Caco-2 (cell line): Measurements from ENCODE around the gene SVIL. TPM values are rescaled to one million over a fixed set of nuclear protein-coding genes. Genes with fewer than 3 reads are reported as not detected.

ENCODE experiments used
- BruUV-seq: library from RNA; stranded (reverse); fragments of 400-500 nt; replicated peaks from 2 replicates; lab custom pipeline; 2021; lab: Mats Ljungman, UMichigan
- CTCF ChIA-PET: fragments of 300-600 bp; sonication (Branson Sonifier 250); formaldehyde crosslinking; loops from one replicate; lab custom pipeline; 2022; ENCODE audit warnings: antibody characterized with exemption; lab: Charles Lee
- POLR2A ChIA-PET: fragments of 300-600 bp; sonication (Branson Sonifier 250); formaldehyde crosslinking; loops from one replicate; lab custom pipeline; 2022; ENCODE audit warnings: antibody characterized with exemption; lab: Charles Lee
- DNase-seq, 2 experiments: peaks; one replicate each; pipeline versions ENCODE4 v3.0.0 to v3.0.0-alpha.2; 2020 to 2022
- H3K27me3 ChIP-seq: replicated peaks from 2 replicates; pipeline ENCODE4 v1.6.0; 2011; ENCODE audit warnings: low read length; ENCODE audit not compliant: control insufficient read depth, insufficient read depth
- H3K36me3 ChIP-seq: 2 replicates; pipeline ENCODE4 v1.5.1; 2011; ENCODE audit warnings: low read length; ENCODE audit not compliant: control insufficient read depth, insufficient read depth
- H3K4me1 ChIP-seq: fragments of 250-450 bp; sonication (Bioruptor Pico); 2 replicates; pipeline ENCODE4 v1.5.1; 2020; ENCODE audit warnings: mild to moderate bottlenecking
- H3K4me3 ChIP-seq: 2 replicates; pipeline ENCODE4 v1.5.1; 2011; ENCODE audit warnings: low read depth, mild to moderate bottlenecking, control low read depth, low read length
- H3K9me3 ChIP-seq: fragments of 250-450 bp; sonication (Bioruptor Pico); 2 replicates; pipeline ENCODE4 v1.5.1; 2020; ENCODE audit warnings: mild to moderate bottlenecking, moderate library complexity
- H3K27ac Mint-ChIP-seq: one replicate; pipeline ENCODE4 v1.8.0; 2022; ENCODE audit warnings: mixed read lengths; ENCODE audit not compliant: unreplicated experiment
- H3K27me3 Mint-ChIP-seq: one replicate; pipeline ENCODE4 v1.8.0; 2022; ENCODE audit warnings: mixed read lengths; ENCODE audit not compliant: insufficient read depth, unreplicated experiment
- H3K36me3 Mint-ChIP-seq: one replicate; pipeline ENCODE4 v1.8.0; 2022; ENCODE audit warnings: mild to moderate bottlenecking, mixed read lengths; ENCODE audit not compliant: insufficient read depth, unreplicated experiment
- H3K4me1 Mint-ChIP-seq: one replicate; pipeline ENCODE4 v1.8.0; 2022; ENCODE audit warnings: low read depth, mixed read lengths; ENCODE audit not compliant: unreplicated experiment
- H3K4me3 Mint-ChIP-seq: one replicate; pipeline ENCODE4 v1.8.0; 2022; ENCODE audit warnings: mild to moderate bottlenecking, moderate library complexity, mixed read lengths; ENCODE audit not compliant: unreplicated experiment
- H3K9me3 Mint-ChIP-seq: one replicate; pipeline ENCODE4 v1.8.0; 2022; ENCODE audit warnings: mixed read lengths; ENCODE audit not compliant: unreplicated experiment
- intact Hi-C: fragments of 100-400 bp; cut with micrococcal nuclease; formaldehyde crosslinking; loops from one replicate; pipeline ENCODE4 v1.10.0; 2022; ENCODE audit not compliant: unreplicated experiment
- total RNA-seq: library from RNA; stranded (reverse); gene quantifications from 2 replicates; pipeline ENCODE4 v1.2.3, GENCODE V29; 2022
- TF ChIP-seq, protein P1 (sequence below), 2 experiments: fragments of 200-600 bp in 1 of 2; IDR thresholded peaks; 1 replicate in 1 of 2; 2 replicates in 1 of 2; pipeline versions ENCODE4 v1.5.1 to v1.8.0; 2011 to 2022; ENCODE audit warnings: antibody characterized with exemption in 1 of 2, control low read depth in 1 of 2, inconsistent platforms in 1 of 2, low read depth in 1 of 2, low read length in 1 of 2, mild to moderate bottlenecking in 1 of 2, moderate library complexity in 1 of 2; ENCODE audit not compliant: insufficient read depth in 1 of 2, severe bottlenecking in 1 of 2, unreplicated experiment in 1 of 2

Gene SVIL
- total RNA-seq, 1 experiment from 2014 or later = 54.4 TPM

DNA sequence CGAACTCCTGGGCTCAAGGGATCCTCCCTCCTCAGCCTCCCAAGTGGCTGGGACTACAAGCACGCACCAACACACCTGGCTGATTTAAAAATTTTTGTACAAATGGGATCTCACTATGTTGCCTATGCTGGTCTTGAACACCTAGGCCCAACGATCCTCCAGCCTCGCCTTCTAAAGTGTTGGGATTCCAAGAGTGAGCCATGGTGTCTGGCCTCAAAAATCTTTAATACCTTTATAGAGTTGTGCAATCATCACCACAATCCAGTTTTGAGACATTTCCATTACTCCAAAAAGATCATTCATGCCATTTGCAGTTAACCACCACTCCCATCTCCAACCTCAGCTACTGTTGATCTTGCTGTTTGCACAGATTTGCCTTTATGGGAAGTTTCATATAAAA lies 180.5 kb downstream of the SVIL start:
- POLR2A ChIA-PET = no interaction called here
- Mint-ChIP-seq H3K27me3 (no peaks in the 10 kb centered on the region), H3K4me3 (no peak overlapping the region)

GRCh38 chr10:29452546-29452945 lies 182.2 kb downstream of the SVIL start:
- Histone ChIP-seq H3K27me3 (no peaks in the 10 kb centered on the region), H3K4me3 (no peak overlapping the region), H3K4me1 (peaks cover 16% of the 10 kb centered on the region), H3K36me3 (no peaks in the 10 kb centered on the region), H3K9me3 (no peaks in the 10 kb centered on the region)
- ChIA-PET POLR2A (interaction anchor here (0.6 kb wide), 1 partner anchor 40 kb away, joined by 3 read pairs; no protein-coding TSS in a partner anchor), CTCF (interaction anchor here (0.6 kb wide), 2 partner anchors 13 to 74 kb away, joined by 3 read pairs; no protein-coding TSS in a partner anchor)
- Mint-ChIP-seq H3K36me3 (peaks cover 33% of the 10 kb centered on the region), H3K9me3 (peaks cover 10% of the 10 kb centered on the region), H3K27me3 (no peaks in the 10 kb centered on the region), H3K4me3 (no peak overlapping the region), H3K4me1 (peaks cover 11% of the 10 kb centered on the region), H3K27ac (no peak overlapping the region)
- BruUV-seq = no TSS peak
- intact Hi-C loops = no loop called here
- DNase-seq = no peak
- TF ChIP-seq, protein P1, sequence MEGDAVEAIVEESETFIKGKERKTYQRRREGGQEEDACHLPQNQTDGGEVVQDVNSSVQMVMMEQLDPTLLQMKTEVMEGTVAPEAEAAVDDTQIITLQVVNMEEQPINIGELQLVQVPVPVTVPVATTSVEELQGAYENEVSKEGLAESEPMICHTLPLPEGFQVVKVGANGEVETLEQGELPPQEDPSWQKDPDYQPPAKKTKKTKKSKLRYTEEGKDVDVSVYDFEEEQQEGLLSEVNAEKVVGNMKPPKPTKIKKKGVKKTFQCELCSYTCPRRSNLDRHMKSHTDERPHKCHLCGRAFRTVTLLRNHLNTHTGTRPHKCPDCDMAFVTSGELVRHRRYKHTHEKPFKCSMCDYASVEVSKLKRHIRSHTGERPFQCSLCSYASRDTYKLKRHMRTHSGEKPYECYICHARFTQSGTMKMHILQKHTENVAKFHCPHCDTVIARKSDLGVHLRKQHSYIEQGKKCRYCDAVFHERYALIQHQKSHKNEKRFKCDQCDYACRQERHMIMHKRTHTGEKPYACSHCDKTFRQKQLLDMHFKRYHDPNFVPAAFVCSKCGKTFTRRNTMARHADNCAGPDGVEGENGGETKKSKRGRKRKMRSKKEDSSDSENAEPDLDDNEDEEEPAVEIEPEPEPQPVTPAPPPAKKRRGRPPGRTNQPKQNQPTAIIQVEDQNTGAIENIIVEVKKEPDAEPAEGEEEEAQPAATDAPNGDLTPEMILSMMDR (IDR thresholded peaks at IDR 0.05; ENCODE audit: insufficient read depth in 1 of 2, low read depth in 1 of 2, low read length in 1 of 2, severe bottlenecking in 1 of 2, unreplicated experiment in 1 of 2) = no peak

More for the DNA sequence above, 180.5 kb downstream of the SVIL start:
- Histone ChIP-seq H3K27me3 (no peaks in the 10 kb centered on the region), H3K9me3 (no peaks in the 10 kb centered on the region; the same call in 1 of the 2 replicates), H3K4me1 (peaks cover 16% of the 10 kb centered on the region), H3K36me3 (no peaks in the 10 kb centered on the region), H3K4me3 (no peak overlapping the region)
- BruUV-seq = no TSS peak
- intact Hi-C loops = no loop called here
- Mint-ChIP-seq H3K27ac (no peak overlapping the region), H3K36me3 (peaks cover 50% of the 10 kb centered on the region), H3K4me1 (peaks cover 7% of the 10 kb centered on the region), H3K9me3 (peaks cover 10% of the 10 kb centered on the region)
- TF ChIP-seq, protein P1 (IDR thresholded peaks at IDR 0.05; ENCODE audit: insufficient read depth in 1 of 2, low read depth in 1 of 2, low read length in 1 of 2, severe bottlenecking in 1 of 2, unreplicated experiment in 1 of 2) = no peak
- DNase-seq = no peak
- CTCF ChIA-PET = interaction anchor here (0.6 kb wide), 1 partner anchor 62 kb away, joined by 4 read pairs; no protein-coding TSS in a partner anchor

DNA sequence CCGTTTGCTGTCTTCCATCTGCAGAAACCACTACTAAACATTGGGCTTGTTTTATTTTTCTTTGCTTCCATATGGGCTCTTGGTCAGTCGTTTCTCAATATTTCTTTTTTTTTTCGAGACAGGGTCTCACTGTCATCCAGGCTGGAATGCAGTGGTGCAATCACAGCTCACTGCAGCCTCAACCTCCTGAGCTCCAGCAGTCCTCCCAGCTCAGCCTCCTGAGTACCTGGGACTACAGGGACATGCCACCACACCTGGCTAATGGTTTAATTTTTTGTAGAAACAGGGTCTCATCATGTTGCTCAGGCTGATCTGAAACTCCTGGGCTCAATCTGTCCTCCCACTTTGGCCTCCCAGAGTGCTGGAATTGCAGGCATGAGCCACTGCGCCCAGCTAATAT lies 182.8 kb downstream of the SVIL start:
- ChIA-PET CTCF (interaction anchor here (0.6 kb wide), 2 partner anchors 13 to 73 kb away, joined by 3 read pairs; no protein-coding TSS in a partner anchor), POLR2A (interaction anchor here (0.6 kb wide), 1 partner anchor 40 kb away, joined by 3 read pairs; no protein-coding TSS in a partner anchor)
- Mint-ChIP-seq H3K27me3 (no peaks in the 10 kb centered on the region), H3K9me3 (peaks cover 10% of the 10 kb centered on the region), H3K27ac (no peak overlapping the region), H3K36me3 (peaks cover 28% of the 10 kb centered on the region), H3K4me3 (no peak overlapping the region), H3K4me1 (peaks cover 11% of the 10 kb centered on the region)
- no peaks in the 10 kb centered on the region for H3K36me3 ChIP-seq
- H3K9me3 ChIP-seq = no peaks in the 10 kb centered on the region
- BruUV-seq = no TSS peak
- no peaks in the 10 kb centered on the region for H3K27me3 ChIP-seq
- TF ChIP-seq, protein P1 (IDR thresholded peaks at IDR 0.05; ENCODE audit: insufficient read depth in 1 of 2, low read depth in 1 of 2, low read length in 1 of 2, severe bottlenecking in 1 of 2, unreplicated experiment in 1 of 2) = no peak
- no peak overlapping the region for H3K4me3 ChIP-seq
- intact Hi-C loops = no loop called here
- DNase-seq = no peak
- H3K4me1 ChIP-seq = peaks cover 16% of the 10 kb centered on the region
